Ovary (tissue), 3 donors: ENCODE data around the gene FBXO34.

ENCODE experiments used
- CTCF ChIP-seq, 3 donors: fragments of 450-650 bp in 2 of 3; fragments of 200-600 bp in 1 of 3; IDR thresholded peaks; one replicate each; pipeline versions ENCODE4 v1.5.1 to v1.8.0; 2016 to 2022; ENCODE audit warnings: antibody characterized with exemption in 3 of 3, mild to moderate bottlenecking in 1 of 3
- POLR2A ChIP-seq: fragments of 450-650 bp; IDR thresholded peaks from one replicate; pipeline ENCODE4 v1.6.1; 2017; ENCODE audit warnings: antibody characterized with exemption, mild to moderate bottlenecking, moderate library complexity
- donor health status: DM: no; HTN: no; CAD: no.

DNA sequence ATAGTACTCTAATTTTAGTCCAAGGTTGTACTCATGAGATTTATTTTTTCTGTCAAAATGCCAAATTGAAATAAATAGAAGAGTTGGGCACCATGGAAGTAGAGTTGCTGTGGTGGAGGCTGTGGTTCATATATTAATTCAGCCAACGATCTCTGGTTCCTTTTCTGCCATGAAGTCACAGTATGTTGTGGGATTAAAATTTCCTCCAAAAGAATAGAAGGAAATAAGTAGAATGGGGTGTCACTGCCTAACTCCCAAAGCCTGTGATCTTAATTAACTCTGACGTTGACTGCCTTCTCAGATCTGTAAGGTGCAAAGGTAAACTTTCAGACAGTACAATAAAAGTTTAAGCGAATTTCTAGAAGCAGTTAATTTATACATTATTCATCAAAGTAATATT is 37.6 kb upstream of the FBXO34 start:
- no peak for TF ChIP-seq POLR2A
- TF ChIP-seq CTCF (IDR thresholded peaks at IDR 0.05): no peak
